ENCODE data around the gene NAA10.
"Not testable (repeated sequence)": the region's sequence is repeated elsewhere in the genome, so short reads cannot be mapped to it uniquely, and the experiment has no call there.

The NAA10 gene

DNA sequence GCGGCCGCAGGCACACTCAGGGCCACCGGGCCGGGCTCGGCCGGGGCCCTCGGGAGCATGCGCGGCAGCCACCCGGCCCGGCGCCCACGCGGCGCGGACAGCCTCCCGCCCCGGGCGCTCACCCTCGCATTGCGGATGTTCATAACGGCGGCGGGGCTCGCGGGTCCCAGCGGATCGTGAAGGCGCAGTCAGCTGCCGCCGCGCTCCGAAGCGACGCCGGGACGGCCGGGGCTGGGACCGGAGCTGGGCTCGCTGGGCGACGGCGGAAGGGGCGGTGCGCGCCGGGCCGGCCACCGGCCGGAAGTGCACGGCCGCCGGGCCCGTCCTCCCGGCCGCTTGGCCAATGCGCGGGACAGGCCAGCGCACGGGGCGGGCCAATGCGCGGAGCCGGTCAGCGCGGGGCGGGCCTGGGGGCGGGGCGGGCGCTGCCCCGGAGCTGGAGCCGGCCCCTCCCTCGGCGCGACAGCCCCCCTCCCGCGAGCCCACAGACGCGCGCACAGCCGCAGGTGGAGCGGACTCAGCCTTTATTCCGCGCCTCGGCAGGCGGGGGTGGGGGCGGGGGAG lies at the start of gene NAA10:
NAA10 (minus strand) TSS at position 276 of the 564 bp plus-strand sequence; CDS start at position 143, 133 bp downstream.
- peak; percentile 92 for DNase-seq

- no peak for DNase-seq
Measured at GRCh38 chrX:153983321-153983801, 48.5 kb upstream of the NAA10 start.

DNA sequence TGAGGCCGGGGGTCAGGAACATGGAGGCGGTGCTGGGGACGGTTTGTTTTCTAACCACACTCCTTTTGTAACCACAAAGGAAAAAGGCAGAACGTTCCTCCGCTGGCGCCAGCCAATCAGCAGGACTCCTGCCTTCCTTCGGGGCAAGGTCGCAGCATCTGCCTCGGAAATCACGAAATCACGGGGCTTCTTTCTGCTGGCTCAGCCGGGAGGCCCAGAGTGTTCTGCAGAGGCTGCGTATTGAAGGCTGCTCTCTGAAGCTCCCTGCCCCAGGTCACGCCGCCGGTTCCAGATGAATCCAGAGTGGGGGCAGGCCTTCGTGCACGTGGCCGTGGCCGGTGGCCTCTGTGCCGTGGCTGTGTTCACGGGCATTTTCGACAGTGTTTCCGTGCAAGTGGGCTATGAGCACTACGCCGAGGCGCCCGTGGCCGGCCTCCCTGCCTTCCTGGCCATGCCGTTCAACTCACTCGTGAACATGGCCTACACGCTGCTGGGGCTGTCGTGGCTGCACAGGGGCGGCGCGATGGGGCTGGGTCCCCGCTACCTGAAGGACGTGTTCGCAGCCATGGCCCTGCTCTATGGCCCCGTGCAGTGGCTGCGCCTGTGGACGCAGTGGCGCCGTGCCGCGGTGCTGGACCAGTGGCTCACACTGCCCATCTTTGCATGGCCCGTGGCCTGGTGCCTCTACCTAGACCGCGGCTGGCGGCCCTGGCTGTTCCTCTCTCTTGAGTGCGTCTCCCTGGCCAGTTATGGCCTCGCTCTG lies 47.1 kb upstream of the NAA10 start:
- DNase-seq, result no peak

DNA sequence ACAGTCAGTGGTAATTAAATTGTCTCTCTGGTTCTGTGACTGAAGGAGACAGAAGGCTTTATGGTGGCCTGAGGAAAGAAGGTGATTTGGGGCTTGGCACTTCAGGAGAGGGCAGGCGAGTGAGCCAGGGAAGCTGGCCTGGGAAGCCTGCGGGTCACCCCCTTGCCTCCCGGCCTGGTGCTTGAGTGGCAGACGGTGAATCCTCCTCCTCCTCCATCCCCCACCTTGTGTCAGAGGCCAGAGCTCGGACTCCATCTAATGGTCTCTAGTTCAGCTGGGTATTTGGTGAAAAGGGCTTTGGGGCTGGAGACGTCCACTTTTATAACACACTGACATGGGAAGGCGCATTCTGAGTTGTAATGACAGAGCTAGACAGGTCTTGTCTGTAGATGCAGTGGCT lies 46.4 kb upstream of the NAA10 start:
- no peak for DNase-seq

- DNase-seq, result not testable (repeated sequence)
Measured at GRCh38 chrX:153980394-153980793, 45.6 kb upstream of the NAA10 start.

DNA sequence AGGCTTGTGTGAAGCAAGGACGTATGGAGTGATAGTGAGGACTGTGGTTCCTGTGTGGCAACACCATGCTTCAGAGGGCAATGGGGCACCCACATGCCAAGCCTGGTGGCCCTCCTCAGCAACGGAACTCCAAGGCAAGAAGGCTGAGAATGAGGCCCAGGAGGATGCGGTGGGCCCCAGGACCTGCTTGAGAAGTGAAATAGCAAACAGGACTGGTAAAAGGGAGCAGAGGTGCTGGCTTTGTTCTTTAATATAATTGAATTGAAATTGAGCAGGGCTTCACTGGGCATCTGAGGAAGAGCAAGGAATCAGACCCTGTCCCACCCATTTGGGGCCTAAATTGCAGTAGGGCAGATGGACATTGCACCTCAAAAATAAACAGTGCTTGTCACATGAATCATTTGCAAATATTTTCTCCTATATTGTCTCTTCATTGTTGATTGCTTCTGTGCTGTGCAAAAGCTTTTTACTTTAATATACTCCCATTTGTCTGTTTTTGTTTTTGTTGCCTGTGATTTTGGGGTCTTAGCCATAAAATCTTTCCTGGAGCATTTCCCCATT lies 40.0 kb upstream of the NAA10 start:
- DNase-seq, result no peak

DNA sequence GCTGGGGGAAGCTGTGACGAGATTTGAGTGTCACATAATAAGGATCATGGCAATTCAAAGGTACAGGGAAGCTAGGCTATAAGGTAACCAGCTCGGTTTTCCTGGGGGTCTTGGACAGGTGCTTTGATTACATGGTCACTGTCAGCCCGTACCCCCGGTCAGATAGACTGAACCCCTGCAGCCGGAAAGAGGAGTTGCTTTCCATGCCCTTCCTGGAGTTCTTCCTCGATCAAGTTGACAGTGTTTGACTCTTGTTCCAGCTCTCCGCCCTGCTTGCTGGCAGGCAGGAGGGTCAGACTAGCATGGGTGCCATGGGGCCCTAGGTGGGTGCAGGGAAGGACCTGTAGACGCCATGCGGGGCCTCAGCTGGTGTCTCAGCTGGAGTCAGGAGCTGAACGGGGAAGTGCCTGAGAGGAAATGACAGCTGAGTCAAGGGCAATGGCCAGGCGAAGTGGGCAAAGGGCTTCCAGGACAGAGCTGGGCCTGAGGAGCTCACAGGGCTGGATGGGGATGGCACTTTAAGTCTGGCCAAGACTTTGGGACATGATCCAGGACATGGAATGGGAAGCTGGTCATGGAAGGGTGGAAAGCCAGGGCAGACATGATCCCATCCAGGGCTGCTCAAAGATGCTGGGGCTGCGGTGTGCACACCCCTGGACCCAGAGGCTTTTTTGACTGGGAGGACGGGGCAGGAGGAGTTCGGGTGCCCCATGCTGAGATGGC lies 39.3 kb upstream of the NAA10 start:
- no peak for DNase-seq

GRCh38 chrX:153973127-153974002 lies 38.5 kb upstream of the NAA10 start:
- DNase-seq, result peak; percentile 55

- DNase-seq, result peak; percentile 95
Measured at GRCh38 chrX:153972368-153973126, 37.7 kb upstream of the NAA10 start, which contains the start of gene TMEM187. TSS of gene TMEM187 (plus strand) at chrX:153972754. CDS start at chrX:153982063, 9,309 bp downstream.

- peak; percentile 94 for DNase-seq
Measured at GRCh38 chrX:153971450-153972367, 36.9 kb upstream of the NAA10 start, which contains the start of gene HCFC1. TSS of gene HCFC1 (minus strand) at chrX:153971818. CDS start at chrX:153970840, 978 bp downstream.

DNA sequence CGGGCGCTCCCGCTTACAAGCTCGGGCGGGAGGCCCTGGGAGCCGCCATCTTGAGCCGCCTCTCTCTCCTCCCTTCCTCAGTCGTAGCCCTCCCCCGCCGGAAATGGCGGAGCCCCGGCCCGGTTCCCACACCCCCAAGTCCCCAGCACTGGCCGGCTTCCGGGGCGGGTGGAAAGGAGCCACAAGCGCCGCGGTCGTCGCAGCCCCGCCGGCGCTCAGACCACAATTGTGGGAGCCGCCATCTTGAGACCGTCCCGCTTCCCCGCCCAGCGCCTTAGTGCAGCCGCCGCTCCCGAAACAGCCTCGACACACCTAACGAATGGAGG lies 36.2 kb upstream of the NAA10 start:
- DNase-seq, result peak; percentile 95

- DNase-seq, result peak; percentile 69
Measured at GRCh38 chrX:153970357-153971123, 35.7 kb upstream of the NAA10 start.

DNA sequence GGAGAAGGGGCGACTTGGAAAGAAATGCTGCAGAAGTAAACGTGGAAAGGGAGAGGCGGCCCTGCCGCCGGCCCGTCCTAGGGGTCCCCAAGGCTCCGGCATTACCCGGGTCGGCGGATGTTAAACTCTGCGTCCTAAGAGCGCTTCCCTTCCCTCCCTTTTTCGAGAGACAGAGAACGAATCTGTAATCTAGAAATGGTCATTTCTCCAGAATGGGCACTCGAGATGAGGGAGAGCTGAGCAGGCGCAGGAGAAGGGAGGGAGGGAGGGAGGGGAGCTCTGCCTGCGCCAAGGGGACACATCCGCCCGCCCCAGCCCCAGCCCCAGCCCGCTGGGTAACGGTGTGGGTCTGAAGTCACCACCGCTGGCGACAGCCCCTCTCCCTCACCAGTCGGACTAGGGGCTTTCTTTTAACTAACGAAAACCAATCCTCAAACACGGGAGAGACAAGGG lies 35.1 kb upstream of the NAA10 start:
- DNase-seq, result peak; percentile 57

GRCh38 chrX:153969125-153969903 lies 34.5 kb upstream of the NAA10 start:
- no peak for DNase-seq

DNA sequence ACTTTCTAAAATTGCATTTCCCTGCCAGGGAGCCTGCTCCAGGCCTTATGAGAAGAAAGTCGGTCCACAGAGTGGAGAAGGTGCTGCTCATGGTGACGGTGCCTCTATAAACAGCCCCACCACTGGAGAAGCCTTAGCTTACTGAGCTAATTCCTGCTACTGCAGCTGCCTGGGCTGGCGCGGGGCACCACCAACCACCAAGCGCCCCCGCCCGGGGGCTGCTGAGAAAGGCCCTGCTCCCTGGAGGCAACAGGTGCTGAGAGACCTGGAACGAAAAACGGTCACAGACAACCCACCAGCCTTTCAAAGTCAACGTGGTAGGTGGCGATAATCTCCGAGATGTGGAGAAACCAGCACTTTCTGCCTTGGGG lies 33.9 kb upstream of the NAA10 start:
- no peak for DNase-seq

DNA sequence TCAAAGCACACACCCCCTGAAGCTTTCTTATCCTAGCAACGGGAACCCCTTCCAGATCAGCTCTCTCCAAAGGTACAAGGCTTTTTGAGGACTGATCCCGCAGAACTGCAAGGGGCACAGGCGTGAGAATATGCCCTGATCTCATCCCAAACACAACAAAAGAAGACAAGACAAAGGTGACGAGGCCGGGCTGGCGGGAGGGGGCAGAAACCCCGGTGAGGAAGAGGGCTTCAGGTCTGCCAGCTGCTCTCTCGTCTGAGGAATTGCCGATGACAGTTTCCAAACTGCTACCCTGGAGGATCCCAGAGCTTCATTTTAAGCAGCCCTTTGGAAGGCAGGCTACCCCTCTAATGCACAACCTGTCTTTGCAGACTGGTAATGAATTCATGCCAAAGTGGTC lies 33.4 kb upstream of the NAA10 start:
- DNase-seq, result no peak

- DNase-seq, result no peak
Measured at GRCh38 chrX:153967536-153968224, 32.8 kb upstream of the NAA10 start.
